Right lobe of liver (tissue), 6 donors: Measurements from ENCODE around the gene LRP10. TPM values are rescaled to one million over a fixed set of nuclear protein-coding genes. Genes with fewer than 3 reads are reported as not detected.

Source experiments
- ATAC-seq, 4 donors: fragments of 200-7000 bp; cut with Tn5 transposase; one replicate each; pipeline ENCODE4 v1.9.1; 2020; ENCODE audit warnings: mild to moderate bottlenecking in 4 of 4, moderate library complexity in 4 of 4
- DNase-seq, 3 donors: peaks; one replicate each; pipeline ENCODE4 v3.0.0-alpha.2; 2020
- H3K27ac ChIP-seq, 3 donors: fragments of 200-600 bp; one replicate each; pipeline ENCODE4 v1.8.0; 2022
- H3K27me3 ChIP-seq, 2 donors: fragments of 200-600 bp; one replicate each; pipeline ENCODE4 v1.8.0; 2022
- H3K36me3 ChIP-seq, 4 donors: fragments of 200-600 bp; sonication (generic) in 1 of 4; one replicate each; pipeline versions ENCODE4 v1.5.1 to v1.8.0; 2017 to 2022; ENCODE audit warnings: control low read depth in 1 of 4
- H3K4me1 ChIP-seq, 4 donors: fragments of 200-600 bp; sonication (generic) in 1 of 4; one replicate each; pipeline versions ENCODE4 v1.5.1 to v1.8.0; 2017 to 2022; ENCODE audit warnings: control low read depth in 1 of 4
- H3K4me3 ChIP-seq, 3 donors: fragments of 200-600 bp; one replicate each; pipeline ENCODE4 v1.8.0; 2022
- H3K9me3 ChIP-seq, 4 donors: fragments of 200-600 bp; sonication (generic) in 1 of 4; one replicate each; pipeline versions ENCODE4 v1.5.1 to v1.8.0; 2017 to 2022; ENCODE audit warnings: control low read depth in 1 of 4
- CTCF ChIP-seq, 4 donors: fragments of 200-600 bp in 3 of 4; fragments of 450-650 bp in 1 of 4; IDR thresholded peaks; one replicate each; pipeline versions ENCODE4 v1.5.1 to v1.8.0; 2016 to 2022; ENCODE audit warnings: antibody characterized with exemption in 4 of 4, mild to moderate bottlenecking in 2 of 4
- POLR2A ChIP-seq: fragments of 450-650 bp; IDR thresholded peaks from one replicate; pipeline ENCODE4 v1.6.1; 2017; ENCODE audit warnings: antibody characterized with exemption, mild to moderate bottlenecking
- WGBS: methylation state at CpG from one replicate; pipeline ENCODE4 v1.1.6; 2018; ENCODE audit warnings: low coverage, low lambda C conversion rate; ENCODE audit not compliant: insufficient coverage; ENCODE audit errors: missing lambda C conversion rate; 5-methylcytosine and 5-hydroxymethylcytosine counted together
- intact Hi-C, 2 donors: fragments of 100-400 bp; cut with DNase I; formaldehyde crosslinking; loops; one replicate each; pipeline versions ENCODE4 v1.11.2 to v1.14.1; 2022
- total RNA-seq, 6 experiments: library from RNA; depleted of rRNA in 2 of 6; stranded (reverse); fragments of >200 nt in 2 of 6; fragmentation: NEBNext Ultra II Directional in 3 of 6; extraction: Animal tissue kit (Norgen Biotek cat#: 25700) in 3 of 6; gene quantifications; one replicate each; pipeline versions ENCODE4 v1.1.0 to v1.2.4, GENCODE V29; 2016 to 2023
- donor health status: DM: no; HTN: yes; CAD: no.
- donor health status: DM: no; HTN: no; CAD: no.
- donor health status: DM: no; HTN: no; CAD: no.
- donor health status: DM: no; HTN: yes; CAD: no.
- donor health status: DM: no; HTN: yes; CAD: no.

LRP10 gene
- total RNA-seq, 6 experiments from 2014 or later = 31.0 to 54.5 (median 44.6) TPM

GRCh38 chr14:22900081-22900799, 28.7 kb downstream of the LRP10 start:
- Histone ChIP-seq H3K27ac (no peak overlapping the region), H3K27me3 (no peaks in the 10 kb centered on the region), H3K4me1 (peaks cover 0 to 24% (median 12%) of the 10 kb centered on the region in 4 donors), H3K9me3 (no peaks in the 10 kb centered on the region), H3K36me3 (peaks cover 0 to 37% (median 17%) of the 10 kb centered on the region in 4 donors), H3K4me3 (no peak overlapping the region)
- TF ChIP-seq CTCF (IDR thresholded peaks at IDR 0.05) = peak; percentile 24 to 53 (median 46)
- TF ChIP-seq POLR2A = no peak
- DNase-seq (no peak), ATAC-seq (peak; percentile 24 to 52 (median 34))
- intact Hi-C loops = no loop called here
- 59% methylated on average over 3 of the region's 3 CpGs for WGBS

- Histone ChIP-seq H3K27ac (no peak overlapping the region), H3K9me3 (no peaks in the 10 kb centered on the region), H3K36me3 (peaks cover 11 to 53% (median 29%) of the 10 kb centered on the region in 4 donors), H3K27me3 (no peaks in the 10 kb centered on the region), H3K4me1 (peaks cover 0 to 24% (median 12%) of the 10 kb centered on the region in 4 donors), H3K4me3 (no peak overlapping the region)
- TF ChIP-seq POLR2A = no peak
- TF ChIP-seq CTCF (IDR thresholded peaks at IDR 0.05) = no peak
- DNase-seq (no peak), ATAC-seq (no peak)
- 100% methylated on average over 1 of the region's 7 CpGs for WGBS
- intact Hi-C loops = no loop called here
Observed at GRCh38 chr14:22901799-22902198, 30.3 kb downstream of the LRP10 start.

GRCh38 chr14:22903742-22904087, 32.2 kb downstream of the LRP10 start:
- Histone ChIP-seq H3K4me1 (peaks cover 0 to 24% (median 12%) of the 10 kb centered on the region in 4 donors), H3K36me3 (peaks cover 11 to 72% (median 38%) of the 10 kb centered on the region in 4 donors), H3K9me3 (no peaks in the 10 kb centered on the region), H3K4me3 (no peak overlapping the region), H3K27me3 (no peaks in the 10 kb centered on the region), H3K27ac (peak overlapping the region in 2 of 3 donors; percentile 62 to 71)
- intact Hi-C loops = no loop called here
- no peak for TF ChIP-seq CTCF (IDR thresholded peaks at IDR 0.05)
- no peak for TF ChIP-seq POLR2A
- ATAC-seq = peak in 1 of 4 donors; percentile 2
- DNase-seq = no peak
- 18% methylated on average over 2 of the region's 2 CpGs for WGBS

GRCh38 chr14:22905627-22906026, 34.1 kb downstream of the LRP10 start:
- TF ChIP-seq CTCF (IDR thresholded peaks at IDR 0.05) (no peak), POLR2A (no peak)
- no peaks in the 10 kb centered on the region for H3K27me3 ChIP-seq
- no peak for DNase-seq
- H3K4me3 ChIP-seq = no peak overlapping the region
- peaks cover 0 to 24% (median 12%) of the 10 kb centered on the region in 4 donors for H3K4me1 ChIP-seq
- peaks cover 11 to 85% (median 43%) of the 10 kb centered on the region in 4 donors for H3K36me3 ChIP-seq
- ATAC-seq = no peak
- intact Hi-C loops = loop anchor here in 1 of 2 donors (1.0 kb wide), 1 partner anchor 9 kb away; no protein-coding TSS in a partner anchor
- 92% methylated on average over 4 of the region's 4 CpGs for WGBS
- H3K27ac ChIP-seq = no peak overlapping the region
- no peaks in the 10 kb centered on the region for H3K9me3 ChIP-seq
